H1 (cell line): ENCODE measurements around the gene TRIM67. TPM values are rescaled to one million over a fixed set of nuclear protein-coding genes. Genes with fewer than 3 reads are reported as not detected.

Experiments
- CTCF ChIA-PET: fragments of 300-600 bp; sonication (Branson Sonifier 250); formaldehyde crosslinking; loops from one replicate; lab custom pipeline; 2021; ENCODE audit not compliant: partially characterized antibody; lab: Charles Lee
- POLR2A ChIA-PET: fragments of 300-600 bp; sonication (Branson Sonifier 250); formaldehyde crosslinking; loops from one replicate; lab custom pipeline; 2021; ENCODE audit warnings: inconsistent platforms; ENCODE audit not compliant: partially characterized antibody; lab: Charles Lee
- DNase-seq, 2 experiments: peaks; one replicate each; pipeline versions ENCODE4 v3.0.0 to v3.0.0-alpha.2; 2010 to 2022; ENCODE audit warnings: low spot score in 2 of 2, low read depth in 1 of 2, mixed read lengths in 1 of 2
- FAIRE-seq: peaks from 2 replicates; lab custom pipeline; 2011; peaks lifted over from hg19 to GRCh38; lab: Jason Lieb, UNC
- H2AFZ ChIP-seq: 2 replicates; pipeline ENCODE4 v1.8.1; 2012; ENCODE audit warnings: low read length, inconsistent platforms
- H2AK5ac ChIP-seq: 2 replicates; pipeline ENCODE4 v1.6.1; 2013; ENCODE audit warnings: low read depth, low read length
- H2BK120ac ChIP-seq: replicated peaks from 2 replicates; pipeline ENCODE3; 2013; ENCODE audit warnings: low read depth, low read length, inconsistent platforms
- H2BK12ac ChIP-seq: 2 replicates; pipeline ENCODE4 v1.6.1; 2013; ENCODE audit warnings: low read depth, low read length
- H2BK15ac ChIP-seq: 2 replicates; pipeline ENCODE4 v1.6.1; 2013; ENCODE audit warnings: low read length
- H2BK20ac ChIP-seq: 2 replicates; pipeline ENCODE4 v1.6.1; 2013; ENCODE audit warnings: low read length
- H2BK5ac ChIP-seq: 2 replicates; pipeline ENCODE4 v1.6.1; 2013; ENCODE audit warnings: low read depth, low read length
- H3K14ac ChIP-seq: 2 replicates; pipeline ENCODE4 v1.6.1; 2013; ENCODE audit warnings: inconsistent platforms; ENCODE audit not compliant: insufficient read length
- H3K18ac ChIP-seq: 2 replicates; pipeline ENCODE4 v1.6.1; 2013; ENCODE audit warnings: low read length; ENCODE audit errors: extremely low read depth
- H3K23ac ChIP-seq: 2 replicates; pipeline ENCODE4 v1.6.1; 2013; ENCODE audit warnings: inconsistent platforms; ENCODE audit not compliant: insufficient read length
- H3K23me2 ChIP-seq: 2 replicates; pipeline ENCODE4 v1.6.1; 2013; ENCODE audit warnings: low read depth, low read length
- H3K27ac ChIP-seq: 2 replicates; pipeline ENCODE4 v1.6.1; 2011; ENCODE audit warnings: low read depth, low read length, inconsistent platforms
- H3K27me3 ChIP-seq, 4 experiments: replicated peaks in 1 of 4; 1 replicate in 1 of 4; 2 replicates in 3 of 4; pipeline versions ENCODE4 v1.6.1 to v1.8.1; 2011 to 2013; ENCODE audit warnings: low read length in 3 of 4, mild to moderate bottlenecking in 3 of 4, inconsistent platforms in 2 of 4, mixed read lengths in 2 of 4, moderate library complexity in 1 of 4; ENCODE audit not compliant: control insufficient read depth in 3 of 4, insufficient read depth in 3 of 4; ENCODE audit errors: extremely low read depth in 1 of 4
- H3K36me3 ChIP-seq, 4 experiments: 2 replicates each; pipeline versions ENCODE4 v1.6.1 to v1.8.1; 2011 to 2013; ENCODE audit warnings: mild to moderate bottlenecking in 4 of 4, low read length in 3 of 4, moderate library complexity in 2 of 4, control low read depth in 1 of 4, inconsistent platforms in 1 of 4; ENCODE audit not compliant: insufficient read depth in 4 of 4, control insufficient read depth in 2 of 4
- H3K4ac ChIP-seq: replicated peaks from 2 replicates; pipeline ENCODE3; 2013; ENCODE audit warnings: low read length, low read depth, mixed read lengths, inconsistent platforms; ENCODE audit not compliant: insufficient read length
- H3K4me1 ChIP-seq, 4 experiments: replicated peaks in 1 of 4; 1 replicate in 1 of 4; 2 replicates in 3 of 4; pipeline versions ENCODE4 v1.6.1 to v1.8.1; 2011 to 2013; ENCODE audit warnings: low read length in 3 of 4, inconsistent platforms in 2 of 4, mixed read lengths in 1 of 4; ENCODE audit not compliant: insufficient read depth in 4 of 4, control insufficient read depth in 3 of 4
- H3K4me2 ChIP-seq, 2 experiments: 2 replicates each; pipeline versions ENCODE4 v1.6.1 to v1.8.1; 2011 to 2013; ENCODE audit warnings: low read depth in 2 of 2, low read length in 2 of 2, control low read depth in 1 of 2, inconsistent platforms in 1 of 2, mild to moderate bottlenecking in 1 of 2; ENCODE audit not compliant: insufficient read depth in 1 of 2
- H3K4me3 ChIP-seq, 4 experiments: fragments of 200-600, 300-600 bp in 1 of 4; sonication (generic), shearing (Covaris generic), sonication (Bioruptor Twin) in 1 of 4; 2 replicates each; pipeline versions ENCODE4 v1.5.1 to v1.8.1; 2011 to 2016; ENCODE audit warnings: low read length in 4 of 4, low read depth in 3 of 4, control low read depth in 2 of 4, inconsistent platforms in 2 of 4, mild to moderate bottlenecking in 2 of 4, mixed read lengths in 1 of 4, moderate library complexity in 1 of 4; ENCODE audit not compliant: insufficient read depth in 2 of 4; ENCODE audit errors: extremely low read depth in 1 of 4
- H3K56ac ChIP-seq: replicated peaks from 2 replicates; pipeline ENCODE3; 2013; ENCODE audit warnings: low read depth, mild to moderate bottlenecking, mixed read lengths, low read length, inconsistent platforms; ENCODE audit not compliant: insufficient read length
- H3K79me1 ChIP-seq: 2 replicates; pipeline ENCODE4 v1.6.1; 2013; ENCODE audit warnings: low read depth, low read length, control low read depth
- H3K79me2 ChIP-seq, 2 experiments: 2 replicates each; pipeline versions ENCODE4 v1.6.1 to v1.8.1; 2012 to 2013; ENCODE audit warnings: low read length in 2 of 2, mild to moderate bottlenecking in 2 of 2, inconsistent platforms in 1 of 2; ENCODE audit not compliant: insufficient read depth in 2 of 2, control insufficient read depth in 1 of 2
- H3K9ac ChIP-seq, 4 experiments: replicated peaks in 1 of 4; 1 replicate in 1 of 4; 2 replicates in 3 of 4; pipeline versions ENCODE4 v1.6.1 to v1.8.1; 2011 to 2013; ENCODE audit warnings: low read depth in 3 of 4, low read length in 3 of 4, control low read depth in 2 of 4, mild to moderate bottlenecking in 2 of 4, moderate library complexity in 2 of 4, inconsistent platforms in 1 of 4; ENCODE audit errors: extremely low read depth in 1 of 4
- H3K9me3 ChIP-seq, 2 experiments: 2 replicates each; pipeline versions ENCODE4 v1.6.1 to v1.8.1; 2012 to 2013; ENCODE audit warnings: mild to moderate bottlenecking in 2 of 2, moderate library complexity in 2 of 2, control low read depth in 1 of 2, inconsistent platforms in 1 of 2, low read depth in 1 of 2, low read length in 1 of 2, mixed read lengths in 1 of 2; ENCODE audit not compliant: insufficient read depth in 2 of 2
- H4K20me1 ChIP-seq, 2 experiments: replicated peaks in 1 of 2; 2 replicates each; pipeline versions ENCODE3 to v1.8.1; 2011 to 2013; ENCODE audit warnings: inconsistent platforms in 2 of 2, low read length in 2 of 2, mild to moderate bottlenecking in 1 of 2; ENCODE audit not compliant: insufficient read depth in 2 of 2, control insufficient read depth in 1 of 2
- H4K5ac ChIP-seq: 2 replicates; pipeline ENCODE4 v1.6.1; 2013; ENCODE audit warnings: low read length, low read depth, mixed read lengths, inconsistent platforms; ENCODE audit not compliant: insufficient read length
- H4K8ac ChIP-seq: 2 replicates; pipeline ENCODE4 v1.8.0; 2013; ENCODE audit warnings: mild to moderate bottlenecking, moderate library complexity, low read length, inconsistent platforms; ENCODE audit not compliant: insufficient read depth; ENCODE audit errors: extremely low read depth
- H4K91ac ChIP-seq: replicated peaks from 2 replicates; pipeline ENCODE3; 2013; ENCODE audit warnings: low read length, mixed read lengths, inconsistent platforms; ENCODE audit not compliant: insufficient read length
- CEBPB ChIP-seq: IDR thresholded peaks from 2 replicates; pipeline ENCODE4 v1.6.1; 2012; ENCODE audit warnings: low read depth, low read length
- TEAD4 ChIP-seq: IDR thresholded peaks from 2 replicates; pipeline ENCODE4 v1.6.1; 2012; ENCODE audit warnings: low read depth, low read length, inconsistent platforms, mixed read lengths
- WGBS, 2 experiments: shearing (Covaris generic) in 1 of 2; methylation state at CpG; one replicate each; pipeline versions ENCODE4 v1.1.6 to v1.1.7; 2013 to 2015; ENCODE audit warnings: low lambda C conversion rate in 2 of 2, mixed read lengths in 2 of 2, inconsistent platforms in 1 of 2, low coverage in 1 of 2, missing lambda C conversion rate in 1 of 2; ENCODE audit not compliant: insufficient replicate concordance in 2 of 2, insufficient coverage in 1 of 2, insufficient read length in 1 of 2; ENCODE audit errors: extremely low coverage in 1 of 2, missing lambda C conversion rate in 1 of 2; 5-methylcytosine and 5-hydroxymethylcytosine counted together
- polyA plus RNA-seq, 7 experiments: library from polyadenylated mRNA; depleted of rRNA in 3 of 7; stranded (reverse) in 5 of 7; unstranded in 2 of 7; fragments of >200 nt in 5 of 7; fragments of 200-250 nt in 2 of 7; gene quantifications; 1 replicate in 5 of 7; 2 replicates in 1 of 7; 4 replicates in 1 of 7; pipeline versions ENCODE4 v1.2.1 to v1.2.3, GENCODE V29; 2011 to 2013; ENCODE audit warnings: missing spikeins in 2 of 7, mixed read lengths in 2 of 7
- total RNA-seq: library from RNA; stranded (reverse); fragmentation: NEBNext Ultra II Directional; extraction: Animal tissue kit (Norgen Biotek cat#: 25700); gene quantifications from 2 replicates; pipeline ENCODE4 v1.2.1, GENCODE V29; 2021
- TF ChIP-seq, protein P1 (sequence below): IDR thresholded peaks from 2 replicates; pipeline ENCODE4 v1.6.1; 2012; ENCODE audit warnings: inconsistent platforms

Gene TRIM67
- total and polyA plus RNA-seq, 2 of the 8 experiments (the other 6 are each of a cell fraction or from before 2014, with no cell fraction given): under 0.01 TPM; not detected in 1

DNA sequence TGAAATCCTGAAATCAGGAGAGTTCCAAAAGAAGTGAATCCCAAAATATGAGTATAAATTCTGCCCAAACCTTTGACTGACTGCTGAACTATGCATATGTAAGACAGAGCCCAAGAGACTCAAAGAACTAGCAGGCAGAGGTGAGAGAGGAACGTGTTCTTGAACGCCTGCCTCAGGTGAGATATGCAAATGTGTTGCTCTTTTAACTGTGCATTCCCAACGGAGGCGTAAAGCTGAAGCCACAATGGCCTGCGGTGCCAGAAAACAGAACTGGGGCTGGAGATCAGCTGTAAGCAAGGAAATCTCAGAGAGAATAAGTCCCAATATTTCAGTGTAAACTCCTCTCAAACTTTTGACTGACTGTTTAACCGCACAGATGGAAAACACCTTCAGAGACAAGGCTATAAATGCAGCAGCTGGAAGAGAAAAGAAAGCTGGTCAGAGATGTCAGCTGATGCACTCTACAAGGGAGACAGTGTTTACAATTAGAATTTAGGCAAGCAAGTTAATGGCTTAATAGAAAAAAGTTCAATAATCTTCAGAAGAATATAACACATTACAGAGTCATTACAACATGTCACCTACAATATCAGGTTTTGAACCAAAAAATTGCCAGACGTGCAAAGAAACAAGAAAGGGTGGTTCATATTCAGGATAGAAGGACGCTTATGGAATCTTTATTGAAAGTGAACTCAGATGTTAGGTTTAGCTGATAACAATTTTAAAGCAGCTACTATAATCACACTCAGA is 43.0 kb upstream of the TRIM67 start:
- Histone ChIP-seq H2BK12ac (no peak overlapping the region), H2BK5ac (no peak overlapping the region), H3K4me2 (no peak overlapping the region), H4K8ac (no peak overlapping the region), H3K4me3 (no peak overlapping the region), H3K56ac (no peak overlapping the region), H3K18ac (no peak overlapping the region), H2BK15ac (no peak overlapping the region), H3K9me3 (no peaks in the 10 kb centered on the region), H3K4me1 (no peaks in the 10 kb centered on the region), H4K91ac (no peak overlapping the region), H4K5ac (no peak overlapping the region), H3K9ac (no peak overlapping the region), H4K20me1 (no peaks in the 10 kb centered on the region), H3K14ac (no peak overlapping the region), H3K36me3 (no peaks in the 10 kb centered on the region), H3K27ac (no peak overlapping the region), H3K79me1 (no peaks in the 10 kb centered on the region), H3K4ac (no peak overlapping the region), H2BK20ac (no peak overlapping the region), H3K23ac (no peak overlapping the region), H2AFZ (no peak overlapping the region), H3K23me2 (no peaks in the 10 kb centered on the region), H2AK5ac (no peak overlapping the region), H3K79me2 (no peaks in the 10 kb centered on the region), H2BK120ac (no peak overlapping the region), H3K27me3 (no peaks in the 10 kb centered on the region; a peak in 3 of 7 replicates)
- FAIRE-seq: peak; percentile 28
- TF ChIP-seq CEBPB: no peak
- TF ChIP-seq, protein P1, sequence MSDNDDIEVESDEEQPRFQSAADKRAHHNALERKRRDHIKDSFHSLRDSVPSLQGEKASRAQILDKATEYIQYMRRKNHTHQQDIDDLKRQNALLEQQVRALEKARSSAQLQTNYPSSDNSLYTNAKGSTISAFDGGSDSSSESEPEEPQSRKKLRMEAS: peak; percentile 25; the same call in 1 of the 2 replicates
- TF ChIP-seq TEAD4: no peak
- CTCF ChIA-PET: interaction anchor here (1.1 kb wide), 1 partner anchor 93 kb away, joined by 4 read pairs; no protein-coding TSS in a partner anchor
- no peak for DNase-seq
- POLR2A ChIA-PET: no interaction called here
- 51% methylated on average over 8 of the region's 8 CpGs; no CpG with 5 or more reads in 1 of the 2 experiments for WGBS, 2 experiments
